ENCODE measurements around the gene JPT2. TPM values are rescaled to one million over a fixed set of nuclear protein-coding genes. Genes with fewer than 3 reads are reported as not detected.

JPT2 gene
- polyA plus RNA-seq, 3 donors = 5.4 to 7.5 (median 5.8) TPM

- no peak overlapping the region for H3K9ac ChIP-seq (ENCODE audit: insufficient read depth, low read length, poor library complexity, severe bottlenecking)
- no peaks in the 10 kb centered on the region for H4K20me1 ChIP-seq (ENCODE audit: insufficient read depth, low read length)
- TF ChIP-seq CTCF (IDR thresholded peaks at IDR 0.05) = no peak
- H3K36me3 ChIP-seq (replicated peaks in 1 of 2; ENCODE audit: control insufficient read depth in 1 of 2, insufficient read depth in 2 of 2, low read length in 2 of 2) = peaks cover 75 to 97% of the 10 kb centered on the region in 2 donors
- no peak overlapping the region for H3K4me2 ChIP-seq (replicated peaks; ENCODE audit: extremely low read depth, low read length, poor library complexity, severe bottlenecking)
- H2AFZ ChIP-seq (ENCODE audit: insufficient read depth, low read depth, low read length, poor library complexity, severe bottlenecking) = no peak overlapping the region
- Mint-ChIP-seq H3K4me1 (peaks cover 7% of the 10 kb centered on the region), H3K4me3 (no peak overlapping the region), H3K9me3 (no peaks in the 10 kb centered on the region), H3K27ac (peak overlapping the region in 1 of 7 donors; percentile 24), H3K36me3 (peaks cover 64 to 82% of the 10 kb centered on the region in 2 donors), H3K27me3 (ENCODE audit: low read depth in 3 of 3) (no peaks in the 10 kb centered on the region)
- no peaks in the 10 kb centered on the region for H3K79me2 ChIP-seq (ENCODE audit: insufficient read depth, low read length)
- H3K27ac ChIP-seq (ENCODE audit: low read depth in 1 of 2, low read length in 2 of 2) = no peak overlapping the region
- no peaks in the 10 kb centered on the region for H3K9me3 ChIP-seq (replicated peaks in 1 of 2; ENCODE audit: control insufficient read depth in 1 of 2, insufficient read depth in 1 of 2, low read length in 2 of 2)
- H3K4me3 ChIP-seq (replicated peaks in 1 of 3; ENCODE audit: low read depth in 2 of 3, low read length in 3 of 3) = no peak overlapping the region
- no CpG with 5 or more reads among the region's 5 CpGs for WGBS (ENCODE audit: insufficient coverage)
- no peak for DNase-seq
- peaks cover 0 to 5% of the 10 kb centered on the region in 2 donors for H3K4me1 ChIP-seq (ENCODE audit: control insufficient read depth in 1 of 2, insufficient read depth in 2 of 2, low read length in 2 of 2)
- H3K27me3 ChIP-seq (ENCODE audit: control insufficient read depth in 2 of 2, insufficient read depth in 2 of 2, low read length in 2 of 2) = no peaks in the 10 kb centered on the region
- intact Hi-C loops (cut with micrococcal nuclease) = no loop called here
Observed at GRCh38 chr16:1659031-1659430, 19.0 kb upstream of the JPT2 start.

GRCh38 chr16:1661826-1662225, 16.3 kb upstream of the JPT2 start:
- H3K4me1 Mint-ChIP-seq = no peaks in the 10 kb centered on the region

More at GRCh38 chr16:1661826-1662225, 16.3 kb upstream of the JPT2 start:
- Mint-ChIP-seq H3K27ac (peak overlapping the region in 1 of 7 donors; percentile 32), H3K4me3 (no peak overlapping the region), H3K9me3 (no peaks in the 10 kb centered on the region), H3K36me3 (peaks cover 71 to 88% of the 10 kb centered on the region in 2 donors), H3K27me3 (ENCODE audit: low read depth in 3 of 3) (no peaks in the 10 kb centered on the region)
- no peak overlapping the region for H3K4me2 ChIP-seq (replicated peaks; ENCODE audit: extremely low read depth, low read length, poor library complexity, severe bottlenecking)
- peaks cover 78 to 97% of the 10 kb centered on the region in 2 donors for H3K36me3 ChIP-seq (replicated peaks in 1 of 2; ENCODE audit: control insufficient read depth in 1 of 2, insufficient read depth in 2 of 2, low read length in 2 of 2)
- no peak overlapping the region for H3K4me3 ChIP-seq (replicated peaks in 1 of 3; ENCODE audit: low read depth in 2 of 3, low read length in 3 of 3)
- WGBS (ENCODE audit: insufficient coverage) = 90% methylated on average over 2 of the region's 2 CpGs
- no peak overlapping the region for H3K27ac ChIP-seq (ENCODE audit: low read depth in 1 of 2, low read length in 2 of 2)
- H2AFZ ChIP-seq (ENCODE audit: insufficient read depth, low read depth, low read length, poor library complexity, severe bottlenecking) = no peak overlapping the region
- DNase-seq = no peak
- no peak for TF ChIP-seq CTCF (IDR thresholded peaks at IDR 0.05)
- H3K79me2 ChIP-seq (ENCODE audit: insufficient read depth, low read length) = no peaks in the 10 kb centered on the region
- H3K9me3 ChIP-seq (replicated peaks in 1 of 2; ENCODE audit: control insufficient read depth in 1 of 2, insufficient read depth in 1 of 2, low read length in 2 of 2) = no peaks in the 10 kb centered on the region
- H3K9ac ChIP-seq (ENCODE audit: insufficient read depth, low read length, poor library complexity, severe bottlenecking) = no peak overlapping the region
- H3K27me3 ChIP-seq (ENCODE audit: control insufficient read depth in 2 of 2, insufficient read depth in 2 of 2, low read length in 2 of 2) = no peaks in the 10 kb centered on the region
- H3K4me1 ChIP-seq (ENCODE audit: control insufficient read depth in 1 of 2, insufficient read depth in 2 of 2, low read length in 2 of 2) = no peaks in the 10 kb centered on the region
- no peaks in the 10 kb centered on the region for H4K20me1 ChIP-seq (ENCODE audit: insufficient read depth, low read length)
- intact Hi-C loops (cut with micrococcal nuclease) = no loop called here
